GM08714 (cell line): Measurements from ENCODE around the gene PDE4B.
A peak's percentile ranks its signal among the peaks of the same experiment; 100 is the strongest.

Experiments used
- H3K4me3 ChIP-seq: fragments of 200-500 bp; sonication (Bioruptor generic); 2 replicates; pipeline ENCODE4 v1.5.1; 2014; ENCODE audit warnings: mild to moderate bottlenecking, low read length, inconsistent platforms
- ZNF274 ChIP-seq: IDR thresholded peaks from 2 replicates; pipeline ENCODE4 v1.6.1; 2012; ENCODE audit warnings: mild to moderate bottlenecking, low read depth, low read length

The PDE4B gene

GRCh38 chr1:66262208-66262963 is 469.7 kb downstream of the PDE4B start:
- no peak for TF ChIP-seq ZNF274
- H3K4me3 ChIP-seq = no peak overlapping the region

DNA sequence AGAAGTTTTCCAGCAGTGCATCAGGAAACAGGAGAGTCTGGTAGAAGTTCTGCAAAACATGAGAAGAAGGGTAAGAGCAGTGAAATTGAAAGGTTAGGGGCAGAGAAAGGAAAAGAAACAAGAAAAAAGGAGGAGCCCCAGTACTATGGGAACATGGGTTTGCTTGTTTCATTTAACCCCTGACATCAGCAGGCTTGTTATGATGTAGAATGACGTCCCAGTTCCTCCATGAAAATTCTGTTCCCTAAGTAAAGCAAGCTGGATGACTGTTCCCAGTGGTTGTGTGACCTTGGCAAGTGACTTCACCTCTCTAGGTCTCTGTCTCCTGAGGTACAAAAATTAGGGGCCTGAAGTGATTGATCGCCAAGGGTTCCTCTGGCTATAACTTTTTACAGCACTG is 472.6 kb downstream of the PDE4B start:
- no peak overlapping the region for H3K4me3 ChIP-seq
- no peak for TF ChIP-seq ZNF274

- no peak overlapping the region for H3K4me3 ChIP-seq
- no peak for TF ChIP-seq ZNF274
Measured at GRCh38 chr1:66265796-66266195, 473.1 kb downstream of the PDE4B start.

DNA sequence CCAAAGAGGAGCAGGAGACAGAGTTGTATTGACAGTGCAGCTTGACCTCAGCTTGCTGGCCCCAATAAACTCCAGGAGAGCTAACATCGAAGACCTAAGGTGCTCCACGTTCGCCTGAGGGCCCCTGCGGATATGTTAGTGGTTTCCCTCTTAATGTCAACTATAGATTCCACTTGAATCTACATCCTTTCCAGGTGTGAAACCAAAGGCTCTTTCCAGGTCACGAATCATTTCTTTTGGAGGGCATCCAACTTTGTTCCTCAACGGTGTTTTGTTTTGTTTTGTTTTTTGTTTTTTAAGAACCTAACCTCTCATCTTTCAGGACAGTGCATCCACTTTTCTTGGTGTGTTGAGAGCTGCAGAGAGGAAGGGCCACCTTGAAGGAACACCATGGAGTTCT is 473.7 kb downstream of the PDE4B start:
- no peak for TF ChIP-seq ZNF274
- H3K4me3 ChIP-seq = no peak overlapping the region

DNA sequence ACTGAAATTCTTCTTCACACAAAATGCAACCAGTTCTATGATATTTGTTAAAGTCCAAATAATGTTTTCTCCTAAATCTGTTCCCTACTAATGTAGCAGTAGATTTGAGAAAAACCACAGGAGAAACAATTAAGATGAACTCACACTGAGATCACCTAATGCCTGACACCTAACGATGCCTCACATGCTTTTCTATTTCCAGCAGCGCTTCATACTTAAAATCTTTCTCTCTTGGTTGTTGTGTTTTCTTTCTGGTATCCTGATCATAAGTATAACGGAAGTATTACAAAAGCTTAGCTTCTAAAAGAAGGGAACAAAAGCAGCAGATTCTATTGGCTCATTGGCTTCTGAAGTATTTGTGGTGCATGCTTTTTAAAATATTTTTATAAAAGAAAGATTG is 474.1 kb downstream of the PDE4B start:
- TF ChIP-seq ZNF274 = no peak

GRCh38 chr1:66267201-66267940 is 474.7 kb downstream of the PDE4B start:
- no peak overlapping the region for H3K4me3 ChIP-seq
- TF ChIP-seq ZNF274 = no peak

More for the DNA sequence above, 474.1 kb downstream of the PDE4B start:
- no peak overlapping the region for H3K4me3 ChIP-seq

GRCh38 chr1:66269222-66269621 is 476.5 kb downstream of the PDE4B start:
- no peak for TF ChIP-seq ZNF274
- H3K4me3 ChIP-seq = no peak overlapping the region

- H3K4me3 ChIP-seq = no peak overlapping the region
- no peak for TF ChIP-seq ZNF274
Measured at GRCh38 chr1:66270119-66270812, 477.6 kb downstream of the PDE4B start.

GRCh38 chr1:66271216-66271903 is 478.7 kb downstream of the PDE4B start:
- no peak overlapping the region for H3K4me3 ChIP-seq
- no peak for TF ChIP-seq ZNF274

- no peak for TF ChIP-seq ZNF274
- no peak overlapping the region for H3K4me3 ChIP-seq
Measured at GRCh38 chr1:66271904-66272254, 479.2 kb downstream of the PDE4B start.

GRCh38 chr1:66273656-66274055 is 481.0 kb downstream of the PDE4B start:
- no peak for TF ChIP-seq ZNF274
- H3K4me3 ChIP-seq = no peak overlapping the region

DNA sequence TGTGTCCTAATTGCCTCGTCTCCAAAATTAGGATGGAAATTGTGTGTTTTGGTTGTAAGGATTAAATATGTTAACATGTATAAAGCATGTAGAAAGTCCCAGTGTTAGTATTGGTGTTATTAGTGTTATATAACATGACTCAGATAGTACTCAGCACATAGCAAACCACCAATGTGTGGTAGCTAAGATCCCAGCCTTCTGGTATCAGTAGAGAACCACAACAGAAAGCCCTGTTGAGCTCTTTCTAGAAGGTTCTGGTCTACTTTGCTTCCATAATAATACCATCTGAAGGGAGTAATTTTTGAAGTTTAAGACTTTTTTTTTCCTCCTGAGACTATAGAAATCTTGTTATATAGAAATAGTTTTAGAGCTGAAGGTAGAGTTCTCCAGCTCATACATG is 481.9 kb downstream of the PDE4B start:
- no peak overlapping the region for H3K4me3 ChIP-seq
- TF ChIP-seq ZNF274 = no peak

GRCh38 chr1:66275083-66275482 is 482.4 kb downstream of the PDE4B start:
- H3K4me3 ChIP-seq = no peak overlapping the region
- no peak for TF ChIP-seq ZNF274

GRCh38 chr1:66275601-66276023 is 482.9 kb downstream of the PDE4B start:
- no peak for TF ChIP-seq ZNF274

More at GRCh38 chr1:66275601-66276023, 482.9 kb downstream of the PDE4B start:
- peak overlapping the region; percentile 42; the same call in 1 of the 2 replicates for H3K4me3 ChIP-seq
